Stomach smooth muscle (tissue), 2 donors: ENCODE measurements around the gene CXCR4.

Source experiments
- H3K27ac ChIP-seq: one replicate; pipeline ENCODE4 v1.7.0; 2013; ENCODE audit warnings: mild to moderate bottlenecking, low read length, inconsistent platforms
- H3K27me3 ChIP-seq, 2 donors: one replicate each; pipeline ENCODE4 v1.7.0; 2013; ENCODE audit warnings: low read length in 2 of 2; ENCODE audit not compliant: insufficient read depth in 2 of 2, control insufficient read depth in 1 of 2
- H3K36me3 ChIP-seq, 2 donors: one replicate each; pipeline ENCODE4 v1.7.0; 2013; ENCODE audit warnings: low read length in 2 of 2; ENCODE audit not compliant: control insufficient read depth in 2 of 2, insufficient read depth in 2 of 2
- H3K4me1 ChIP-seq: one replicate; pipeline ENCODE4 v1.7.0; 2013; ENCODE audit warnings: low read length; ENCODE audit not compliant: control insufficient read depth, insufficient read depth
- H3K4me3 ChIP-seq, 2 donors: one replicate each; pipeline ENCODE4 v1.7.0; 2013; ENCODE audit warnings: low read length in 2 of 2
- H3K9ac ChIP-seq, 2 donors: one replicate each; pipeline ENCODE4 v1.7.0; 2013; ENCODE audit warnings: low read length in 2 of 2, mild to moderate bottlenecking in 1 of 2
- H3K9me3 ChIP-seq, 2 donors: one replicate each; pipeline ENCODE4 v1.7.0; 2013; ENCODE audit warnings: low read length in 2 of 2; ENCODE audit not compliant: control insufficient read depth in 2 of 2
- donor health status: healthy.
- donor health status: Pancreatic carcinoma.

The CXCR4 gene

DNA sequence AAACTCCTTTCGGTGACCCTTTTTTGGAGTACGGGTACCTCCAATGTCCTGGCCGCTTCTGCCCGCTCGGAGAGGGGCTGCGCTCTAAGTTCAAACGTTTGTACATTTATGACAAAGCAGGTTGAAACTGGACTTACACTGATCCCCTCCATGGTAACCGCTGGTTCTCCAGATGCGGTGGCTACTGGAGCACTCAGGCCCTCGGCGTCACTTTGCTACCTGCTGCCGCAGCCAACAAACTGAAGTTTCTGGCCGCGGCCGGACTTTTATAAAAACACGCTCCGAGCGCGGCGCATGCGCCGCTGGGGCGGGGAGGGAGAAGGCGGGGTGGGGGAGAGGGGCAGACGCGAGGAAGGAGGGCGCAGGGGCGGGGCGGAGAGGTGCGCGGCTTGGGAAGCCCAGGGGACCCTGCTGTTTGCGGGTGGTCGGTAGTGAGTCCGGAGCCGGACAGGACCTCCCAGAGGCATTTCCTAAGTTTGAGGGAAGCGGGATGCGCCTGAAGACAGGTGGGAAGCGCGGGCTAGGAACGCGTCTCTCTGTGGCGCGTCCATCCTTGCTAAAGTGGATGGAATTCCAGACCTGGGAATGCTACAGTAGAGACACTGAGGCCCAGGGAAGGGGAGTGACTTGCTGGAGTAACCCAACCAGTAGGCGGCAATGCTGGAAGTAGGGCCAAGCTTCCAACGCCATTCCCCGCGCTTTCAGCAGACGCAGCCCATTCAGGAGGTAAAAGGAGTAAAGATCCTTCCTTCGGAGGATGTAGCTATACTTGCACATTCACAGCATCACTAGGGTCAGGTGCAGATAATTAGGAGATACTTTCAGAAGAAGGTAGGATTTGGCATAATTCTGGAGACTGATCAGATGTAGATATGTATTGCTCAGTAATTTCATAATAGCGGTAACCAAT is at the start of gene CXCR4:
TSS of gene CXCR4 (minus strand) at position 241 of the 910 bp plus-strand sequence. CDS start at position 152, 89 bp downstream.
- peaks cover 19 to 45% of the 10 kb centered on the region in 2 donors for H3K27me3 ChIP-seq

DNA sequence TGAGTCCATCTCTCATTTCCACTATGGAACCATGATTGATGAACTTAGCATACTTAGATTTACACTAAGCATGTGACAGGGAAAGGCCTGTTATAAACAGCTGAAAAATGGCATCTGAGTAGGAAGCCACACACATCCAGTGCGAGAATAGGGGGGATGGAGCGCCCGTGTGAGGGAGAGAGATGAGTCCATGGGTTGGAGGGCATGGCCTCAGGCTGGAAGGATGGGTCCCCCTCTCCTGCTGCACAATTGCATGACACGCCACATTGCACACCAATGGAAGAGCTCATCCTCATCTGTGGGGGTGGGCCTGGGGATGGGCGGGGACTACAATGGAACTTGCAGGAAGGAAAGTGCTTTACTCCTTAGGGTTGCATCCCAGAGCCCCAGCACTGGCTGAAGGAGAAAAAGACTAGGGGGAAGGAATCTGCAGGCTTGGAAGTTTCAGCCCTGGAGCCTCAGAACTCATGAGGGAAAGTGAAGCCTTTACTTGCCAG is 46.4 kb upstream of the CXCR4 start:
- Histone ChIP-seq H3K4me3 (no peak overlapping the region), H3K9ac (no peak overlapping the region), H3K36me3 (no peaks in the 10 kb centered on the region), H3K27ac (no peak overlapping the region), H3K27me3 (no peaks in the 10 kb centered on the region), H3K4me1 (no peaks in the 10 kb centered on the region), H3K9me3 (no peaks in the 10 kb centered on the region)

More for the DNA sequence above, at the start of gene CXCR4:
- Histone ChIP-seq H3K4me3 (peak within 1 kb of the TSS; percentile 77 to 78), H3K4me1 (peaks cover 17% of the 10 kb centered on the region), H3K9me3 (no peaks in the 10 kb centered on the region), H3K9ac (peak within 1 kb of the TSS; percentile 21 to 42), H3K27ac (no peak within 1 kb of the TSS), H3K36me3 (peaks cover 0 to 4% of the 10 kb centered on the region in 2 donors)

DNA sequence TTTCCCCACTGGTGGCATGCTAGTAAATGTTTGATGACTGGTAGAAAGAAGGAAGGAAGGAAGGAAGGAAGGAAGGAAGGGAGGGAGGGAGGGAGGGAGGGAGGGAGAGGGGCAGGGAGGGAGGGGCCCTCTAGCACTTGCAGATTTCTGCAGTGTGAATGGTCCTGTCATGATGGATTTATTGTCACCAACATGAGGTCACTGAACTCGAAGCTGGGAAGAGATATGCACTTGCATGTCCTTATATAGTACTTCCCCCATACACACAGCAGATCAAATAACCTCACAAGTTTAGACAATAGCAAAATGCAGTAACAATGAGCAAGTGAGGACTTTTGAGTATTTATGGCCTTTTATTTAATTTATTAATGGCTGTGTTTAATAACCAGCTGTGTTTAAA is 44.5 kb upstream of the CXCR4 start:
- H3K4me1 ChIP-seq = no peaks in the 10 kb centered on the region
- H3K36me3 ChIP-seq = no peaks in the 10 kb centered on the region
- H3K4me3 ChIP-seq = no peak overlapping the region
- no peak overlapping the region for H3K27ac ChIP-seq
- no peak overlapping the region for H3K9ac ChIP-seq
- no peaks in the 10 kb centered on the region for H3K9me3 ChIP-seq
- no peaks in the 10 kb centered on the region for H3K27me3 ChIP-seq

DNA sequence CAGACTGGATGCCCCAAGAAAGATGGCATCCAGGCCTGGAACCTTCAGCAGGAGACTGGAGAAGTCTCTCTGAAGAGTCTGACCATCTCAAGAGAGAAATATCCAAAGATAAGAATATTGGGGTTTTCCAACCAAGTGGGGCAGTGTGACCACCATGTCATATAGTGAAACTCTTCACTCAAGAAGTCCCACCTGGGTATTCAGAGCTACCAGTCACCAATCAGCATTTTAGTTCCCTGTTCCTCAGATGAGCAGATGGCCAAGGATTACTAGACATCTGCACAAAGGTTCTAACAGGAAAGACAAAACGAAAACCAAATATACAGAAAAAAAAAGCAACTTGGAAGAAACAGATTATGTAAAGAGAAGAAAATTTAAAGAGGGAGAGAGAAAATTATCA is 38.5 kb upstream of the CXCR4 start:
- no peak overlapping the region for H3K4me3 ChIP-seq
- H3K9me3 ChIP-seq = no peaks in the 10 kb centered on the region

DNA sequence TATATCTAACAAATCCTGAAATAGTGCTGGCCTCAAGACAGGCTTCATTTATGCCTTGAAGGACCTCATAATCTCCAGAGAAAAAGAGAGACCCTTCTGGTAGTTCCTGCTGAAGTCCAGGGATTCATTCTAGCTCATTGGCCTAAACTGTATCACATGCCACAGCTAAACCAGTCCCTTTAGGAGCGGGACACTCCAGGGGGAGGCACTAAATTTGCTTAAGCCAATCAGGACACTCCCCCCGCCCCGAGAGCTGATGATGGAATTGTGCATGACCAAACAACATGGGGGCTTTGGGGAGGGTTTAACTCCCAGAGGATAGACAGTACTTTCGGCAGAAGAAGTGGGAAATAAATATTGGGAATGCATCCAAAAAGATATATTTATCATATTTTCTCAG is 36.4 kb upstream of the CXCR4 start:
- no peaks in the 10 kb centered on the region for H3K9me3 ChIP-seq
- H3K27ac ChIP-seq = no peak overlapping the region
- H3K4me1 ChIP-seq = no peaks in the 10 kb centered on the region
- H3K27me3 ChIP-seq = no peaks in the 10 kb centered on the region
- no peaks in the 10 kb centered on the region for H3K36me3 ChIP-seq
- no peak overlapping the region for H3K4me3 ChIP-seq
- H3K9ac ChIP-seq = no peak overlapping the region

More for the DNA sequence above, 38.5 kb upstream of the CXCR4 start:
- no peaks in the 10 kb centered on the region for H3K27me3 ChIP-seq
- no peak overlapping the region for H3K9ac ChIP-seq
- no peaks in the 10 kb centered on the region for H3K36me3 ChIP-seq
- H3K4me1 ChIP-seq = no peaks in the 10 kb centered on the region
- no peak overlapping the region for H3K27ac ChIP-seq

DNA sequence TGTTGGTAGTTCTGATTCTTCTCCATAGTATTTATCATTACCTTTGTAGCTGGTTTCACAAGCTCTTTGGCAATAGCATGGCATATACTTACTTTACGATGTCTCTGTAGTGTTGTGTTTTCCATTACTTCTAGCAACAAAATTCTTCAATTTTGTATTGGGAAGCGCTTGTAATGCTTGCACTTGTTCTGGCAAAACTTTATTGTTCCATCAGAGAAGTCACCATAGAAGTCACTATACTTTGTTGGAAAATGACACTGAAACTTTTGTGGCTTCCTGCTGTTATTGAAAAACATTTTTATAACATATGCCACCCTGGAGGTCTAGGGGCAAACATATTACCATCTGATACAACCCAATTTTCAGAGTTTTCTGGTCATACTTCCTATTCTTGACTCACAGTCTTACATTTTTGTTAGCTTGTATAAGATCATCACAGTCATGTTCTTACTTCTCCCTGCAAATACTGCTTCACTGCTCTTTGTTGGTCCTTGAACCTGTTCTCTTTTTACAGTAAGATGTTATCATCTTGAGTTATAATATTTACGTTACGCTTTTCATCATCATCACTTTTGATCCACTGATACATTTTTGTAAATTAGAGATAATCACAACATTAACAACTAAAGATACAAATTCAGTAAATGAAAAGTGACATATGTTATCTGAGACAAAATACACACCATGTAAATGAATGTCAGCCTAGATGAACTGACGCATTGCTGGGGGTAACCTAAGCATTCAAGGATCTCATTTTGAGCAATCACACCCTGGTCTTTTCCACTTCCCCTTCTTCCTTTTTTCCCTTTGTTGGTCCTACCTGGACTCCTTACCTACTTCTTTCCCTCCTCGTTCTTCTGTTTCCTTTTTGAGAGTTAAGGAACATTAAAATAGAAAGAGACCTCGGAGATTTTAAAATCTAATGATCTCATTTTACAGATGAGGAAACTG is 33.3 kb upstream of the CXCR4 start:
- Histone ChIP-seq H3K4me3 (no peak overlapping the region), H3K4me1 (no peaks in the 10 kb centered on the region), H3K27me3 (no peaks in the 10 kb centered on the region), H3K36me3 (no peaks in the 10 kb centered on the region), H3K9me3 (no peaks in the 10 kb centered on the region), H3K9ac (no peak overlapping the region), H3K27ac (no peak overlapping the region)

DNA sequence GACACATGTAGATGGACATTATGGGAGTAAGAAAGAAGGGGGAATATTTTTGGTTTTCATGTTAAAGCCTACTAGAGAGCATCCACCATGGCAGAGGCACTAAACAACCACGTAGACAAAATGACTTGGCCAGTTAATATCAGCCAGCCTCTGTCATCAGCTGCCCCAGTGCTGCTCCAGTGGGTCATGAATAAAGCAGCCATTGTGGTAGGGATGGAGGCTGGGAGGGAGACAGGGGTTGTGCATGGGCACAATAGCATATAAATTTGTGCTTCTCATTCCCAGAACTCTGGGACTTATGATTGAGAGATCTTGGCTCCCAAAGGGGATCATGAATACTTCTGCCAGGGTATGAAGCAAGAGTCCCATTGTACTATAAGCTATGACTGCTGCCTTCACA is 31.1 kb upstream of the CXCR4 start:
- Histone ChIP-seq H3K36me3 (no peaks in the 10 kb centered on the region), H3K27ac (no peak overlapping the region), H3K9ac (no peak overlapping the region), H3K4me1 (no peaks in the 10 kb centered on the region), H3K4me3 (no peak overlapping the region), H3K9me3 (no peaks in the 10 kb centered on the region), H3K27me3 (peaks cover 0 to 4% of the 10 kb centered on the region in 2 donors)

DNA sequence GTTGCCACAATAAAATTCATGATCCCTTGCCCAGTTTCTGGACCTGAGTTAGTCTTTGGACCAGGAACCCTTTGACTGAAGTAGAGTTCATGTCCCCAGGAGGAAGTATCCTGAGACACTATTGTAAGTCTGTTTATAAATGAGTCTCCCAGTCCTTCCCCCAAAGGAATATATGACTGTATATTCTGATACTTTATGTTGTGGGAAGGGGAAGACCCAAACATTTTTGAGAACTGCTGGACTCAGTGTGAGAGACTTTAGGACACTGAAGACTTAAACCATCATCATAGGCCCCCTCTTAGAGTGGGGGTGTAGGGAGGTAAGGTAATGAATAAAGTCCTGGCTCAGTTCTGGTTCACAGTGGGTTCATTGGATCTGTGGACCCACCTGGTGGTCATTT is 28.6 kb upstream of the CXCR4 start:
- Histone ChIP-seq H3K4me3 (no peak overlapping the region), H3K4me1 (no peaks in the 10 kb centered on the region), H3K27ac (no peak overlapping the region), H3K36me3 (no peaks in the 10 kb centered on the region), H3K9me3 (no peaks in the 10 kb centered on the region), H3K27me3 (peaks cover 0 to 4% of the 10 kb centered on the region in 2 donors), H3K9ac (no peak overlapping the region)

DNA sequence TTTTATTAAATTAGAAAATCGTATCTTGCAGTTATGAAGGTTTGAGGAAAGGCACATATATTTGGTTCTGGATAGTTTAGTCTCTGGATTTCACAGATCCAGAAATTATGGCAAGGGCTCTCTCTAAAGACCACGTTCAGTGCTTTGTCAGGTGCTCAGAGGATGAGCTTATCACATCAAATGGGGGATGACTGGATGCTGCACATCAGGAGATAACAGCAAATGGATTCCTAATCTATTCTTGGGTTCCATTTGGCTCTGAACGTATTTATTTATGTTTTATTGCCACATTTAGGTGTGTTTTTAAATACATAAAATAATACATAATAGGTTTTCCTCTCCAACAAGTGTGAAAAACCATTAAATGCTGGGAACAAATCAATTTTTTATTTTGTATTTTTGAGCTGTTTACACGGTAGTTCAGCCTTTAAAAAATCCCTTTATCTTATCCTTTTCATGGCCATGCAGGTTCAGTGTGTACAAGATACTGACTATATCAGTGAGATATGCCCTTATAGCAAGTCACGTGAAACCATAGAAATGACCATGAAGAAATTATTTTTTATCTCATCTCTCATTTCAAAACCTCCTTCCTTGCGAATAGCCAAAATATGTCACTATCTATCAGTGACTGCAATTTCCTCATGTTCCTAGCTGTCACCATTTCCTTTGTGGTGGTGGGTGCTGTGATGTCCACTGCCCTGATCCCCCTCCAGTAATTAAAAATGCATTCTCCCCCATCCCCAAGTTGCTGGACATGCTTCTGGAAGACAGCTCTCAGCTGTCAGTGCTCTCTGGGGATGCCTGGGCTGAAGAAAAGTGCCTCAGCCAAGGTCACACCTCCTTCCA is 25.9 kb upstream of the CXCR4 start:
- Histone ChIP-seq H3K36me3 (no peaks in the 10 kb centered on the region), H3K4me1 (no peaks in the 10 kb centered on the region), H3K9ac (no peak overlapping the region), H3K27ac (no peak overlapping the region), H3K4me3 (no peak overlapping the region), H3K27me3 (peaks cover 0 to 4% of the 10 kb centered on the region in 2 donors), H3K9me3 (no peaks in the 10 kb centered on the region)
